ENCODE data around the gene HMGN3.

DNA sequence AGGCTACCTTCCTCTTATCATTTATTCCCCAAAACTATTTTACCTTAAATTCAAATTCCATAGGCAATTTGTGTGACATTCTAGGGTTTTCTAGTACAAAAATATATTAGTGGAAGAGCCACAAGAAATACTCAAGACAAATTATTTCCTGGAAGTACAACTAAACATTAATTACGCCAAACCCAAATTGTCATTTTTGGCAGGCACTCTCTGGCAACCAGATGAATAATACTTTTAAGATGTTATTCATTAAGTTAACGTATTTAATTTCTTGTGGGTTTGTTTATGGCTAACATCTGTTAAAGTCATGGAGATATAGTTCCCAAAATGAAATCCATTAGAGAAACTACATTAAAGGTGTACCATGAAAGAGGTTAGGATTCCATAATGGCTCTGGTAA lies 40.5 kb downstream of the HMGN3 start:
- no peak for TF ChIP-seq CTCF (IDR thresholded peaks at IDR 0.05)
- no peak for TF ChIP-seq POLR2A (IDR thresholded peaks at IDR 0.05)

Data from uterus (tissue), 2 donors.